NCI-H2196 treated with DMSO at 0.1 percent for 48 hours (cell line): ENCODE results near the gene ZBTB44.
A peak's percentile ranks its signal among the peaks of the same experiment; 100 is the strongest.
"Not testable (repeated sequence)": the region's sequence is repeated elsewhere in the genome, so short reads cannot be mapped to it uniquely, and the experiment has no call there.

Source experiments
- DNase-seq: peaks from one replicate; lab custom pipeline; 2025; ENCODE audit not compliant: unreplicated experiment; lab: John Stamatoyannopoulos, UW

The ZBTB44 gene

GRCh38 chr11:130201026-130201425 is 113.7 kb downstream of the ZBTB44 start:
- DNase-seq, result no peak

- DNase-seq, result no peak
These were observed 114.9 kb downstream of the ZBTB44 start for GRCh38 chr11:130199792-130200191.

- DNase-seq, result no peak
These were observed 115.8 kb downstream of the ZBTB44 start for GRCh38 chr11:130198964-130199363.

- DNase-seq, result no peak
These were observed 116.4 kb downstream of the ZBTB44 start for GRCh38 chr11:130198292-130198691.

GRCh38 chr11:130197386-130198035 is 117.2 kb downstream of the ZBTB44 start:
- no peak for DNase-seq

GRCh38 chr11:130194241-130195023 is 120.3 kb downstream of the ZBTB44 start:
- DNase-seq, result no peak

- DNase-seq, result not testable (repeated sequence)
These were observed 121.2 kb downstream of the ZBTB44 start for GRCh38 chr11:130193551-130193950.

GRCh38 chr11:130192845-130193267 is 121.9 kb downstream of the ZBTB44 start:
- DNase-seq, result no peak

GRCh38 chr11:130191896-130192295 is 122.8 kb downstream of the ZBTB44 start:
- DNase-seq, result no peak

- no peak for DNase-seq
These were observed 124.3 kb downstream of the ZBTB44 start for GRCh38 chr11:130190371-130190881.

- DNase-seq, result no peak
These were observed 125.1 kb downstream of the ZBTB44 start for GRCh38 chr11:130189492-130190210.

GRCh38 chr11:130188585-130189347 is 126.0 kb downstream of the ZBTB44 start:
- no peak for DNase-seq

GRCh38 chr11:130188047-130188446 is 126.7 kb downstream of the ZBTB44 start:
- DNase-seq, result no peak

- DNase-seq, result no peak
These were observed 127.6 kb downstream of the ZBTB44 start for GRCh38 chr11:130187096-130187495.

GRCh38 chr11:130183878-130184610 is 130.7 kb downstream of the ZBTB44 start:
- DNase-seq, result no peak

- DNase-seq, result peak; percentile 96
These were observed 133.1 kb downstream of the ZBTB44 start for GRCh38 chr11:130181295-130182272.

GRCh38 chr11:130180896-130181294 is 133.8 kb downstream of the ZBTB44 start:
- no peak for DNase-seq

- DNase-seq, result no peak
These were observed 134.2 kb downstream of the ZBTB44 start for GRCh38 chr11:130180491-130180890.
